Brain microvascular endothelial cell (primary cell): ENCODE data around the gene ADAMTS14.
A peak's percentile ranks its signal among the peaks of the same experiment; 100 is the strongest.

Source experiments
- DNase-seq: peaks from one replicate; pipeline ENCODE4 v3.0.0-alpha.2; 2020
- H3K27ac ChIP-seq: fragments of 250-450 bp; sonication (Bioruptor Pico); 2 replicates; pipeline ENCODE4 v1.5.1; 2020; ENCODE audit warnings: mild to moderate bottlenecking, moderate library complexity
- H3K27me3 ChIP-seq: fragments of 250-450 bp; sonication (Bioruptor Pico); replicated peaks from 2 replicates; pipeline ENCODE4 v1.5.1; 2020; ENCODE audit warnings: mild to moderate bottlenecking
- H3K36me3 ChIP-seq: fragments of 250-450 bp; sonication (Bioruptor Pico); replicated peaks from 2 replicates; pipeline ENCODE4 v1.5.1; 2020; ENCODE audit warnings: mild to moderate bottlenecking
- H3K4me3 ChIP-seq: 2 replicates; pipeline ENCODE4 v1.5.1; 2011; ENCODE audit warnings: low read depth, mild to moderate bottlenecking, control low read depth, low read length, moderate library complexity
- in situ Hi-C: cut with HindIII; loops from 2 replicates; pipeline ENCODE4 v1.10.0; 2017; ENCODE audit warnings: low sequenced_read_pairs, low pct_ligation_motif_present
- TF ChIP-seq, protein P1 (sequence below): IDR thresholded peaks from 2 replicates; pipeline ENCODE4 v1.5.1; 2011; ENCODE audit warnings: low read depth, mild to moderate bottlenecking, moderate library complexity, low read length, control low read depth, inconsistent platforms; ENCODE audit errors: missing control alignments

Gene ADAMTS14

DNA sequence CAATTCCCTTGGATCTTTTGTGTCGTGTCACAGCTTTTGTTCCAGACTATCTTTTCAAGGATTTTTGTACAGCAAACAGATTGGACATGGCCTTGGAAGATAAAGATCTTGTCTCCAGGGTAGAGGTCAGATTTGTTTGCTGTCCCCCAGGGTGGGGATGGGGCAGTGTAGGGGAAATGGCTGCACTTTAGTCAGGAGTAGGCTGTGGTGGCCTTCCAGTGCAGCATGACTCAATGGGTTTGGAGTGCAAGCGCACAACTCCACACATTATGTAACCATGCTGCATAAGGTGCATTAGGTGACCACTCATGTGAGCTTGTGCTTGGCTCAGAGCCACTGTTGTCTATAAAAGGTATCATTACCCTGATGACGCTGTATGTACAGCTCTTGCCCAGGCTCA, 23.9 kb upstream of the ADAMTS14 start:
- Histone ChIP-seq H3K36me3 (no peaks in the 10 kb centered on the region), H3K27me3 (no peaks in the 10 kb centered on the region), H3K27ac (no peak overlapping the region), H3K4me3 (no peak overlapping the region)
- in situ Hi-C loops: no loop called here
- TF ChIP-seq, protein P1, sequence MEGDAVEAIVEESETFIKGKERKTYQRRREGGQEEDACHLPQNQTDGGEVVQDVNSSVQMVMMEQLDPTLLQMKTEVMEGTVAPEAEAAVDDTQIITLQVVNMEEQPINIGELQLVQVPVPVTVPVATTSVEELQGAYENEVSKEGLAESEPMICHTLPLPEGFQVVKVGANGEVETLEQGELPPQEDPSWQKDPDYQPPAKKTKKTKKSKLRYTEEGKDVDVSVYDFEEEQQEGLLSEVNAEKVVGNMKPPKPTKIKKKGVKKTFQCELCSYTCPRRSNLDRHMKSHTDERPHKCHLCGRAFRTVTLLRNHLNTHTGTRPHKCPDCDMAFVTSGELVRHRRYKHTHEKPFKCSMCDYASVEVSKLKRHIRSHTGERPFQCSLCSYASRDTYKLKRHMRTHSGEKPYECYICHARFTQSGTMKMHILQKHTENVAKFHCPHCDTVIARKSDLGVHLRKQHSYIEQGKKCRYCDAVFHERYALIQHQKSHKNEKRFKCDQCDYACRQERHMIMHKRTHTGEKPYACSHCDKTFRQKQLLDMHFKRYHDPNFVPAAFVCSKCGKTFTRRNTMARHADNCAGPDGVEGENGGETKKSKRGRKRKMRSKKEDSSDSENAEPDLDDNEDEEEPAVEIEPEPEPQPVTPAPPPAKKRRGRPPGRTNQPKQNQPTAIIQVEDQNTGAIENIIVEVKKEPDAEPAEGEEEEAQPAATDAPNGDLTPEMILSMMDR: no peak
- DNase-seq: no peak

DNA sequence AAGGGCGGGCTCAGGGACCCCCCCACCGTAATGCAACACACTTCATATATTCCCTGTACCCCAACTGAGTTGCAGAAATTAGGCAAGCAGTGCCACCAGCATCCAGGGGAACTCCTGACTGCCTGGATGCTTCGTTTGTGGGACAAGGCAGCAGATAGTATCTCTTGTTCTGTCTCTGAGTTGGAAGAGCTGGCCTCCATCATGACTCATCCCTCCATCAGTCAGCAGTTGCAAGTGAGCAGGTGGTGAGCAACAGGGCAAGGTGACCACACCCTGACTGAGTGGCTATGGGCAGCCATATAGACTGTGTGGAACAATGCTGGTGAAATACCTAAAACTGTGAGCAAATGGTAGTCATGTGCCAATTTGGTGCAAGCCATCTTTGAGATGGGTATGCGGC, 22.8 kb upstream of the ADAMTS14 start:
- TF ChIP-seq, protein P1: no peak
- no peak overlapping the region for H3K4me3 ChIP-seq
- in situ Hi-C loops: no loop called here
- H3K36me3 ChIP-seq: no peaks in the 10 kb centered on the region
- H3K27me3 ChIP-seq: no peaks in the 10 kb centered on the region
- peak; percentile 84 for DNase-seq
- peak overlapping the region; percentile 39 for H3K27ac ChIP-seq

GRCh38 chr10:70650104-70650503, 22.2 kb upstream of the ADAMTS14 start:
- no peak overlapping the region for H3K4me3 ChIP-seq
- no peaks in the 10 kb centered on the region for H3K36me3 ChIP-seq
- DNase-seq: no peak
- peak overlapping the region; percentile 12 for H3K27ac ChIP-seq
- TF ChIP-seq, protein P1: no peak
- H3K27me3 ChIP-seq: no peaks in the 10 kb centered on the region
- in situ Hi-C loops: loop anchor here (25.0 kb wide), 1 partner anchor 88 kb away; no protein-coding TSS in a partner anchor

DNA sequence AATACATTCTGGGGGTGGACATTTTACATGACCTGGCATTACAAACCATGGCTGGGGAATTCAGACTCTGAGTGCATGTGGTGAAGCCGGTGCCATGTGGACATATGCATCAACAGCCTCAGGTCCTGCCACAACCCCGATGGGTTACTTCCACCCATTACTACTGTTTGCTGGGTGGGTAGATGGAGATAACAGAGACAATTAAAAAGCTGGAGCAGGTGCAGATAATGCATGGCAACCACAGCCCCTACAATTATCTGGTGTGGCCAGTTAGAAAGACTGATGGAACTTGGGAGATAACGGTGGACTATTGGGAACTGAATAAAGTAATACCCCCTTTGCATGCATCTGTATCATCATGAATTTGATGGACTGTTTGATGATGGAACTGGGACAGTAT, 21.6 kb upstream of the ADAMTS14 start:
- no peaks in the 10 kb centered on the region for H3K36me3 ChIP-seq
- H3K27ac ChIP-seq: no peak overlapping the region
- in situ Hi-C loops: loop anchor here (25.0 kb wide), 1 partner anchor 88 kb away; no protein-coding TSS in a partner anchor
- H3K4me3 ChIP-seq: no peak overlapping the region
- no peaks in the 10 kb centered on the region for H3K27me3 ChIP-seq
- TF ChIP-seq, protein P1: no peak
- no peak for DNase-seq

GRCh38 chr10:70651661-70652060, 20.6 kb upstream of the ADAMTS14 start:
- Histone ChIP-seq H3K27ac (no peak overlapping the region), H3K36me3 (no peaks in the 10 kb centered on the region), H3K27me3 (no peaks in the 10 kb centered on the region), H3K4me3 (no peak overlapping the region)
- no peak for DNase-seq
- TF ChIP-seq, protein P1: no peak
- in situ Hi-C loops: loop anchor here (25.0 kb wide), 1 partner anchor 89 kb away; no protein-coding TSS in a partner anchor
